ENCODE results near the gene COL15A1. TPM values are rescaled to one million over a fixed set of nuclear protein-coding genes. Genes with fewer than 3 reads are reported as not detected.

The COL15A1 gene
- polyA plus RNA-seq, 1 donor (not counting 4 experiments of a cell fraction or from before 2014, with no cell fraction given) = not detected

DNA sequence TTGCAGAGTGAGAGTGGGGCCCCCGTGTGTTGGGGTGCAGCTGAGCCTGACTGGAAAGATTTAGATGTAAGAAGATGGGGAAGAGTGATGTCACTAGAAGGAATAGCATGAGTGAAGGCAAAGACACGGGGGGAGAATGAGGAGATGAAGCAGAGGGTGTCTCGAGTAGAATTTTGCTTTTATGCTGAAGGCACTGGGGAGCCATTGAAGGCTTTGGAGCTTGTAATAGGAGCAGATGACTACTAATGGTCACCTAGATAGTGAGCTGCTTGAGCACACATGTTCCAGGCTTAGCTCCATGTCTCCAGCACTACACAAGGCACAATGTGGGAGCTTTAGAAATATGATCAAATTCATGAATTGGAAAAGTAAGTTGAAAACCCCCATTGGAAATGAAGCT, 32.1 kb downstream of the COL15A1 start:
- Histone ChIP-seq H3K9me3 (ENCODE audit: control insufficient read depth, low read depth, low read length) (no peaks in the 10 kb centered on the region), H3K4me2 (ENCODE audit: control insufficient read depth, extremely low read depth, insufficient read depth, low read depth, low read length) (no peak overlapping the region), H3K4me3 (ENCODE audit: control insufficient read depth in 2 of 3, extremely low read depth in 1 of 3, insufficient read depth in 2 of 3, low read depth in 1 of 3, low read length in 3 of 3) (no peak overlapping the region), H3K9ac (ENCODE audit: control insufficient read depth, extremely low read depth, insufficient read depth, low read length) (no peak overlapping the region), H3K27me3 (ENCODE audit: control insufficient read depth, extremely low read depth, insufficient read depth, low read length) (peaks cover 28% of the 10 kb centered on the region), H2AFZ (ENCODE audit: control insufficient read depth, low read length) (no peak overlapping the region), H4K20me1 (ENCODE audit: control insufficient read depth, extremely low read depth, insufficient read depth, low read length) (no peaks in the 10 kb centered on the region), H3K79me2 (ENCODE audit: control insufficient read depth, insufficient read depth, low read length) (no peaks in the 10 kb centered on the region), H3K9me1 (ENCODE audit: control insufficient read depth, extremely low read depth, insufficient read depth, low read length) (no peaks in the 10 kb centered on the region), H3K4me1 (ENCODE audit: control insufficient read depth, extremely low read depth, insufficient read depth, low read length) (peaks cover 11% of the 10 kb centered on the region), H3K27ac (ENCODE audit: control insufficient read depth, insufficient read depth, low read length) (no peak overlapping the region), H3K36me3 (ENCODE audit: control insufficient read depth in 2 of 2, extremely low read depth in 1 of 2, insufficient read depth in 2 of 2, low read length in 2 of 2) (no peaks in the 10 kb centered on the region)
- TF ChIP-seq, protein P1, sequence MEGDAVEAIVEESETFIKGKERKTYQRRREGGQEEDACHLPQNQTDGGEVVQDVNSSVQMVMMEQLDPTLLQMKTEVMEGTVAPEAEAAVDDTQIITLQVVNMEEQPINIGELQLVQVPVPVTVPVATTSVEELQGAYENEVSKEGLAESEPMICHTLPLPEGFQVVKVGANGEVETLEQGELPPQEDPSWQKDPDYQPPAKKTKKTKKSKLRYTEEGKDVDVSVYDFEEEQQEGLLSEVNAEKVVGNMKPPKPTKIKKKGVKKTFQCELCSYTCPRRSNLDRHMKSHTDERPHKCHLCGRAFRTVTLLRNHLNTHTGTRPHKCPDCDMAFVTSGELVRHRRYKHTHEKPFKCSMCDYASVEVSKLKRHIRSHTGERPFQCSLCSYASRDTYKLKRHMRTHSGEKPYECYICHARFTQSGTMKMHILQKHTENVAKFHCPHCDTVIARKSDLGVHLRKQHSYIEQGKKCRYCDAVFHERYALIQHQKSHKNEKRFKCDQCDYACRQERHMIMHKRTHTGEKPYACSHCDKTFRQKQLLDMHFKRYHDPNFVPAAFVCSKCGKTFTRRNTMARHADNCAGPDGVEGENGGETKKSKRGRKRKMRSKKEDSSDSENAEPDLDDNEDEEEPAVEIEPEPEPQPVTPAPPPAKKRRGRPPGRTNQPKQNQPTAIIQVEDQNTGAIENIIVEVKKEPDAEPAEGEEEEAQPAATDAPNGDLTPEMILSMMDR (optimal IDR thresholded peaks at IDR 0.05 in 1 of 3, IDR thresholded peaks at IDR 0.05 in 1 of 3, conservative IDR thresholded peaks at IDR 0.05 in 1 of 3; ENCODE audit: extremely low read depth in 1 of 3, insufficient read depth in 2 of 3, low read length in 3 of 3) = no peak
- no peak for TF ChIP-seq EZH2 (IDR thresholded peaks at IDR 0.05; ENCODE audit: low read length)
- FAIRE-seq (no peak), DNase-seq (ENCODE audit: low read depth, low spot score) (no peak)
- dilution Hi-C loops (cut with MboI; ENCODE audit: extremely low pct_ligation_motif_present, low sequenced_read_pairs) = no loop called here

DNA sequence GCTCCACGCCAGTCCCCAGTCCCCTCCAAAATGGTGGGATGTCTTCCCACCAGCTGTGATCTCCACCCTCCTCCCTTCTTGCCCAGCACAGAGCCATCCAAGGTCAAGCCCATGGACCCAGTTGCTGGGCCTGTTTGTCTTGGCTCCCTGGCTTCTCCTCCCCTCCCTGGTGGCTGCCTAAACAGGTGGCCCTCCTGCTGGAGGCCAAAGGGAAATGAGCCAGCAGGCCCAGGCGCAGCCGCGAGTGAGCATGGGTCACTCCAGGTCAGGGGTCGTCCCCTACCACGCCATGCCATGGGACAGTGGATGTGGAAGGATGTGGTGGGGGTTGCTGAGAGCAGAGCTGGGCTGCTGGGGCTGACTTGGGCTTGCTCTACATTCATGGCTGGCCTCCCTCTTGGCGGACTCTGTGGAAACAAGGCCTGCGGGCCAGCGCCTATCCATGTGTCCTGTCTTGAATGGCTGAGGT, 33.6 kb downstream of the COL15A1 start:
- Histone ChIP-seq H2AFZ (ENCODE audit: control insufficient read depth, low read length) (no peak overlapping the region), H4K20me1 (ENCODE audit: control insufficient read depth, extremely low read depth, insufficient read depth, low read length) (no peaks in the 10 kb centered on the region), H3K79me2 (ENCODE audit: control insufficient read depth, insufficient read depth, low read length) (no peaks in the 10 kb centered on the region), H3K27ac (ENCODE audit: control insufficient read depth, insufficient read depth, low read length) (no peak overlapping the region), H3K4me1 (ENCODE audit: control insufficient read depth, extremely low read depth, insufficient read depth, low read length) (peaks cover 7% of the 10 kb centered on the region), H3K9ac (ENCODE audit: control insufficient read depth, extremely low read depth, insufficient read depth, low read length) (no peak overlapping the region), H3K36me3 (ENCODE audit: control insufficient read depth in 2 of 2, extremely low read depth in 1 of 2, insufficient read depth in 2 of 2, low read length in 2 of 2) (no peaks in the 10 kb centered on the region), H3K4me2 (ENCODE audit: control insufficient read depth, extremely low read depth, insufficient read depth, low read depth, low read length) (no peak overlapping the region), H3K27me3 (ENCODE audit: control insufficient read depth, extremely low read depth, insufficient read depth, low read length) (peaks cover 28% of the 10 kb centered on the region), H3K9me3 (ENCODE audit: control insufficient read depth, low read depth, low read length) (no peaks in the 10 kb centered on the region), H3K9me1 (ENCODE audit: control insufficient read depth, extremely low read depth, insufficient read depth, low read length) (no peaks in the 10 kb centered on the region), H3K4me3 (ENCODE audit: control insufficient read depth in 2 of 3, extremely low read depth in 1 of 3, insufficient read depth in 2 of 3, low read depth in 1 of 3, low read length in 3 of 3) (no peak overlapping the region)
- FAIRE-seq = no peak
- TF ChIP-seq EZH2 (IDR thresholded peaks at IDR 0.05; ENCODE audit: low read length) = no peak
- TF ChIP-seq, protein P1 (optimal IDR thresholded peaks at IDR 0.05 in 1 of 3, IDR thresholded peaks at IDR 0.05 in 1 of 3, conservative IDR thresholded peaks at IDR 0.05 in 1 of 3; ENCODE audit: extremely low read depth in 1 of 3, insufficient read depth in 2 of 3, low read length in 3 of 3) = no peak
- no peak for DNase-seq (ENCODE audit: low read depth, low spot score)
- dilution Hi-C loops (cut with MboI; ENCODE audit: extremely low pct_ligation_motif_present, low sequenced_read_pairs) = no loop called here
